Measurements from ENCODE around the gene MIF.

GRCh38 chr22:23892706-23893105, 1.5 kb upstream of the MIF start:
- TF ChIP-seq, protein P1, sequence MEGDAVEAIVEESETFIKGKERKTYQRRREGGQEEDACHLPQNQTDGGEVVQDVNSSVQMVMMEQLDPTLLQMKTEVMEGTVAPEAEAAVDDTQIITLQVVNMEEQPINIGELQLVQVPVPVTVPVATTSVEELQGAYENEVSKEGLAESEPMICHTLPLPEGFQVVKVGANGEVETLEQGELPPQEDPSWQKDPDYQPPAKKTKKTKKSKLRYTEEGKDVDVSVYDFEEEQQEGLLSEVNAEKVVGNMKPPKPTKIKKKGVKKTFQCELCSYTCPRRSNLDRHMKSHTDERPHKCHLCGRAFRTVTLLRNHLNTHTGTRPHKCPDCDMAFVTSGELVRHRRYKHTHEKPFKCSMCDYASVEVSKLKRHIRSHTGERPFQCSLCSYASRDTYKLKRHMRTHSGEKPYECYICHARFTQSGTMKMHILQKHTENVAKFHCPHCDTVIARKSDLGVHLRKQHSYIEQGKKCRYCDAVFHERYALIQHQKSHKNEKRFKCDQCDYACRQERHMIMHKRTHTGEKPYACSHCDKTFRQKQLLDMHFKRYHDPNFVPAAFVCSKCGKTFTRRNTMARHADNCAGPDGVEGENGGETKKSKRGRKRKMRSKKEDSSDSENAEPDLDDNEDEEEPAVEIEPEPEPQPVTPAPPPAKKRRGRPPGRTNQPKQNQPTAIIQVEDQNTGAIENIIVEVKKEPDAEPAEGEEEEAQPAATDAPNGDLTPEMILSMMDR (IDR thresholded peaks at IDR 0.05): no peak
- TF ChIP-seq POLR2A (IDR thresholded peaks at IDR 0.05): no peak
